ENCODE results near the gene TP53AIP1. TPM values are rescaled to one million over a fixed set of nuclear protein-coding genes. Genes with fewer than 3 reads are reported as not detected.

Gene TP53AIP1
- total RNA-seq, 1 donor from 2014 or later = not detected

GRCh38 chr11:128942272-128942612 lies 429 bp downstream of the TP53AIP1 start:
- Histone ChIP-seq H3K36me3 (ENCODE audit: control insufficient read depth, insufficient read depth, low read length) (no peaks in the 10 kb centered on the region), H3K4me3 (ENCODE audit: low read depth, low read length) (no peak overlapping the region), H3K27me3 (ENCODE audit: control insufficient read depth, insufficient read depth, low read length) (peaks cover 9% of the 10 kb centered on the region)
- TF ChIP-seq CTCF (IDR thresholded peaks at IDR 0.05; ENCODE audit: insufficient read depth, low read length, poor library complexity, severe bottlenecking) = no peak
- DNase-seq (ENCODE audit: low read depth) = no peak

- Histone ChIP-seq H3K36me3 (ENCODE audit: control insufficient read depth, insufficient read depth, low read length) (no peaks in the 10 kb centered on the region), H3K4me3 (ENCODE audit: low read depth, low read length) (no peak overlapping the region), H3K27me3 (ENCODE audit: control insufficient read depth, insufficient read depth, low read length) (peaks cover 9% of the 10 kb centered on the region)
- no peak for TF ChIP-seq CTCF (IDR thresholded peaks at IDR 0.05; ENCODE audit: insufficient read depth, low read length, poor library complexity, severe bottlenecking)
- no peak for DNase-seq (ENCODE audit: low read depth)
These were observed 949 bp downstream of the TP53AIP1 start for GRCh38 chr11:128941573-128942271.

GRCh38 chr11:128941110-128941509 lies 1.6 kb downstream of the TP53AIP1 start:
- H3K36me3 ChIP-seq (ENCODE audit: control insufficient read depth, insufficient read depth, low read length) = no peaks in the 10 kb centered on the region
- TF ChIP-seq CTCF (IDR thresholded peaks at IDR 0.05; ENCODE audit: insufficient read depth, low read length, poor library complexity, severe bottlenecking) = no peak
- H3K4me3 ChIP-seq (ENCODE audit: low read depth, low read length) = no peak overlapping the region
- peaks cover 9% of the 10 kb centered on the region for H3K27me3 ChIP-seq (ENCODE audit: control insufficient read depth, insufficient read depth, low read length)
- DNase-seq (ENCODE audit: low read depth) = no peak

- no peak for TF ChIP-seq CTCF (IDR thresholded peaks at IDR 0.05; ENCODE audit: insufficient read depth, low read length, poor library complexity, severe bottlenecking)
- no peak for DNase-seq (ENCODE audit: low read depth)
- Histone ChIP-seq H3K27me3 (ENCODE audit: control insufficient read depth, insufficient read depth, low read length) (peaks cover 9% of the 10 kb centered on the region), H3K36me3 (ENCODE audit: control insufficient read depth, insufficient read depth, low read length) (no peaks in the 10 kb centered on the region), H3K4me3 (ENCODE audit: low read depth, low read length) (no peak overlapping the region)
These were observed 2.1 kb downstream of the TP53AIP1 start for GRCh38 chr11:128940603-128941002.

- DNase-seq (ENCODE audit: low read depth) = no peak
- peaks cover 9% of the 10 kb centered on the region for H3K27me3 ChIP-seq (ENCODE audit: control insufficient read depth, insufficient read depth, low read length)
- no peak for TF ChIP-seq CTCF (IDR thresholded peaks at IDR 0.05; ENCODE audit: insufficient read depth, low read length, poor library complexity, severe bottlenecking)
- no peaks in the 10 kb centered on the region for H3K36me3 ChIP-seq (ENCODE audit: control insufficient read depth, insufficient read depth, low read length)
- no peak overlapping the region for H3K4me3 ChIP-seq (ENCODE audit: low read depth, low read length)
These were observed 2.5 kb downstream of the TP53AIP1 start for GRCh38 chr11:128940156-128940555.

GRCh38 chr11:128939591-128939990 lies 3.1 kb downstream of the TP53AIP1 start:
- H3K27me3 ChIP-seq (ENCODE audit: control insufficient read depth, insufficient read depth, low read length) = peaks cover 9% of the 10 kb centered on the region
- no peak overlapping the region for H3K4me3 ChIP-seq (ENCODE audit: low read depth, low read length)
- no peak for TF ChIP-seq CTCF (IDR thresholded peaks at IDR 0.05; ENCODE audit: insufficient read depth, low read length, poor library complexity, severe bottlenecking)
- H3K36me3 ChIP-seq (ENCODE audit: control insufficient read depth, insufficient read depth, low read length) = no peaks in the 10 kb centered on the region
- DNase-seq (ENCODE audit: low read depth) = no peak

All from kidney epithelial cell (primary cell).